ENCODE data around the gene FDXR.
A peak's percentile ranks its signal among the peaks of the same experiment; 100 is the strongest.

Gene FDXR

GRCh38 chr17:74842599-74843351 lies 30.0 kb downstream of the FDXR start:
- no peak overlapping the region for H3K9ac ChIP-seq (ENCODE audit: low read length)
- no peaks in the 10 kb centered on the region for H3K27me3 ChIP-seq (ENCODE audit: control insufficient read depth, insufficient read depth, low read length)
- H3K36me3 ChIP-seq (ENCODE audit: control insufficient read depth, insufficient read depth, low read length), result no peaks in the 10 kb centered on the region
- H3K27ac ChIP-seq (ENCODE audit: low read depth, low read length), result no peak overlapping the region
- peaks cover 5% of the 10 kb centered on the region for H3K4me1 ChIP-seq (ENCODE audit: control insufficient read depth, insufficient read depth, low read length)
- H3K4me3 ChIP-seq (ENCODE audit: low read length), result peak overlapping the region; percentile 50

DNA sequence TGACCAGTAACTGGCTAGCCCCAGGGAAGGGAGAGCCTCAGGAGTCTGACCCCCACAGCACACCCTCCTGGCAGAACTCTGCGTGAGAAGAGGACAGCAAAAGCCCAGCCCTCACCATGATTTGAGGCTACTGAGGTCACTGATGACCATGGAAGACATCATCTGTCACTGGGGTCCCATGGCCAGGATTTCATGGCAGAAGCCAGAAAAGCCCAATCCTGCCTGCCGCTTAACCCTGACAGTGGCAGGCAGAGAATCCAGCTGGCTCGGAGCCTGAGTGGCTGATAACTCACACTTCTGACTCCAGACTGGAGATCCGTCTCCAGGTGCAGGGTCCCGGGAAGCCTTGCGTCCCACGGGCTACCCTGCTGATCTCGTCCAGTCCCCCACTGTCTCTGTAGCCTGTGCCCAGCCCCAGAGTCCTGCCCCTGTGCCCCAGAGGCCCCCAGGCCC lies 30.6 kb downstream of the FDXR start:
- no peaks in the 10 kb centered on the region for H3K27me3 ChIP-seq (ENCODE audit: control insufficient read depth, insufficient read depth, low read length)
- no peak overlapping the region for H3K27ac ChIP-seq (ENCODE audit: low read depth, low read length)
- no peak overlapping the region for H3K9ac ChIP-seq (ENCODE audit: low read length)
- no peaks in the 10 kb centered on the region for H3K36me3 ChIP-seq (ENCODE audit: control insufficient read depth, insufficient read depth, low read length)
- H3K4me1 ChIP-seq (ENCODE audit: control insufficient read depth, insufficient read depth, low read length), result peaks cover 5% of the 10 kb centered on the region
- peak overlapping the region; percentile 50 for H3K4me3 ChIP-seq (ENCODE audit: low read length)

DNA sequence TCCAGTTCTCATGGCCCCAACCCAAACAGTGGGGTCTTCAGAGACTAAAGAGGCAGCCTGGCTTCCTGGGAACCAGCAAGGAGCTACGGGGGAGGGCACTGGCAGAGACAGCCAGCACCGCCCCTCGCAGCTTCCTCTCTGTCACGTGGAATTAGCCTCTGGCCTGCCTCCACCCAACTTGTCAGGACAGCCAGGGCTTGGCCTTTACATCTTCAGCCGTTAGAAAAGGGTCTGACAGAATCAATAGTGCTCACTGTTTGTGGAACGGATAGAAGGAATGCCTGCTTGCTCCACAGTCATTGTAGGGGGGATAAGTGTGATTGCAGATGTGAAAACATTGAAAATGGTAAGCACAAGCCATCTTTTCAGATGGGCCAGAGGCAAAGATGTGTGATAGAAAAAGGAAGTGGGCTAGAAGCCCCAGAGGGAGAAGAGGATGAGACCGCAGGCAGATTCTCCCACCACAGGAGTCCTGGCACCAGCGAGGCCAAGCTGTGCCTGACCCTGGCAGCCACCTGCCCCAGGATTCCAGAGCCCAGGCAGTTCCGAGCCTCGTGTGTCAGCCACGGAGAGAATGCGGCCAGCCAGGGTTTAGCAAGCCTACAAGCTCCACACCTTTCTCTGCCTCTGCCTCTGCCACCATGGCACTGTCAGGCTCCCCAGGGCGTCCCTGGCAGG lies 31.7 kb downstream of the FDXR start:
- Histone ChIP-seq H3K27ac (ENCODE audit: low read depth, low read length) (peak overlapping the region; percentile 23), H3K27me3 (ENCODE audit: control insufficient read depth, insufficient read depth, low read length) (no peaks in the 10 kb centered on the region), H3K4me1 (ENCODE audit: control insufficient read depth, insufficient read depth, low read length) (peaks cover 5% of the 10 kb centered on the region), H3K36me3 (ENCODE audit: control insufficient read depth, insufficient read depth, low read length) (no peaks in the 10 kb centered on the region), H3K9ac (ENCODE audit: low read length) (no peak overlapping the region), H3K4me3 (ENCODE audit: low read length) (no peak overlapping the region)

DNA sequence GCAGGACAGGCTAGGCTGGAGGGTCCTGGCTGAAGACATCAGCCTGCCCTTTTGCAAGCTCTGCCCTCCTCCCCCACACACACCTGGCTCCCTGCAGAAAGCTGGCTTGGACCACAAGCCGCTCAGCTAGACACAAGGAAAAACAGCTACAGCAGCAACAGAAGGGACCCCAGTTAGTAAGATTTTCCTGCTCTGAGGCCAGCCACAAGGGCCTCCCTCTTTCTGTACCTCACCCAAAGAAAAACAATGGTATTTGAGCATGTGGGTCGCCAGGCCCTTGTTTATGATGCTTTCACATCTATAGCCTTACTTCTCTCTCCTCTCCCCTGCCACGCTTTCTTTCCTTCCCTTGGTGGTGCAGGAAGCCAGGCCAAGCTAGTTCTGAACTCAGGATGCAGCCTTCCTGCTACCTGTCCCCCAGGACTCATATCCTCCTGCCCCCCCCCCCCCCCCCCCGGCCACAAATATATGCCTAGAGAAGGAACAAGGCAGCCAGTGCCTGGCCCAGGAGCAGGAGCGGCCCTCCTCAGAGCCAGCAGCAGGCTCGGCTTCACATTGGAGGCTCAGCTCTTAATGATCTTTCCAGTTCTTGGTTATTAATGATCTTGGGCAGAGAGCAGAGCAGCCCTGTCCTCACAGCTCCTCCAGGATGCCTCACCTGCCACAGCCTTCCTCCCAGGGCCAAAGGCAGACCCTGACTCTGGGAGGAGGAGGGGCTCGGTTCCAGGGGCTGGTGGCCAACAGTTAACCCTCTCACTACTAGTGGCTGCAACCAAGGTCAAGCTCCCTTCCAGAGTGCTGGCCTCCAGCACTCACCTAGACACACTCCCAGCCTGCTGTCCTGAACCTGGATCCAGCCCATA lies 32.6 kb downstream of the FDXR start:
- Histone ChIP-seq H3K27me3 (ENCODE audit: control insufficient read depth, insufficient read depth, low read length) (no peaks in the 10 kb centered on the region), H3K27ac (ENCODE audit: low read depth, low read length) (no peak overlapping the region), H3K9ac (ENCODE audit: low read length) (no peak overlapping the region)

DNA sequence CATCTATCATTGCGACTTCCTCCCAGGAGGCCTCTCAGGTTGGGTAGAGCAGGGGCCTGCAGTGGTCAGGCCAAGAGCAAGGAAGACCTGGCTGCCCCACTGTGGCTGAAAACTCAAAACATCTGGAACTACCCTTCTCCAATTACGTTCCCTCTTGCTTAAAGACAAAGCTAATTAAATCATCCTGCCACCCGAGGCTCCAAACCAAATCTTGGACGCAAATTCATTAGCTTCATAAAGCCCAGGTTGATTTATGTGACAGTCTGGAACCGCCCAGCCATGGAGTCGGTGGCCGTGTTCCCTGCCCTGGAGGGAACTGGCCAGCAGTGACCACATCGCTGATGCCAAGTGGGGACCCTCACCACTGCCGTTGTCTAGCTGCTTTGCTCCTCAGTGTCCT lies 34.5 kb downstream of the FDXR start:
- Histone ChIP-seq H3K27ac (ENCODE audit: low read depth, low read length) (no peak overlapping the region), H3K9ac (ENCODE audit: low read length) (no peak overlapping the region), H3K4me1 (ENCODE audit: control insufficient read depth, insufficient read depth, low read length) (peaks cover 5% of the 10 kb centered on the region)

More for the DNA sequence above, 32.6 kb downstream of the FDXR start:
- H3K36me3 ChIP-seq (ENCODE audit: control insufficient read depth, insufficient read depth, low read length), result no peaks in the 10 kb centered on the region
- H3K4me1 ChIP-seq (ENCODE audit: control insufficient read depth, insufficient read depth, low read length), result peaks cover 5% of the 10 kb centered on the region
- H3K4me3 ChIP-seq (ENCODE audit: low read length), result no peak overlapping the region

DNA sequence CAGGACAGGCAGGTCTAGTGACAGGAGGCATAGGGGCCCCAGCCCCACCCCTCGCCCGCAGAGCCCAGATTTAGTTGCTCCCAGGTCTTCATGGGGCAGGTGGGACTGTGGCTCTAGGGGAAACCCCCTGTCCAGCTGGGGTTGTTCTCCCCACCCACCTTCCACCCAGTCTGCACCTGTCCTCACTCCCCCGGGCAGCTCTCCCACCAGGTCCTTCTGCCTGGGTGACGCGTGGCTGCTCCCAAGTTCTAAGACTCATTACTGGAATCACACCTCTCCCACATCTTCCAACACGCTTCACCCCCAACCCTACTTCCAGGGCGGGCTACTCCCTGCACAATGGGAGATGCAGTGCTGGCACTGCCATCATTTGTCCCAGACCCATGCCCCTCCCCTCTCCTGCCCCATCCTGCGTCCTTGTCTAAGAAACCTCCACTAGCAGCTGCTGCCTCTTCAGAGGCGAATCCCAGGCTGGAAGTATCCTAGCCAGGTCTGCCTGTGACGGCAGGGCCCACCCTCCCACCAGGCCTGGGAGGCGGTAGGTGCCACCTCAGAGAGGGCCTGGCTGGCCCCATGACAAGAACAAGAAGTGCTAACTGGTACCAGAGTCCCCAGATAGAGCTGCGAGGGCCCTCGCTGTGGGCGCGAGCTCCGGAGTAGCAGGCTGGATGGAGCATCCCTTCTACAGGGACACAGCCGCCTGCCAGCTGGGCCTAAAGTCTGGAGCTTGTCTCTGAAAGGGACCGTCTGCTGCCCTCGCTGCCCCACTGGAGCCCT lies 35.9 kb downstream of the FDXR start:
- Histone ChIP-seq H3K9ac (ENCODE audit: low read length) (no peak overlapping the region), H3K36me3 (ENCODE audit: control insufficient read depth, insufficient read depth, low read length) (no peaks in the 10 kb centered on the region), H3K4me1 (ENCODE audit: control insufficient read depth, insufficient read depth, low read length) (peaks cover 5% of the 10 kb centered on the region), H3K4me3 (ENCODE audit: low read length) (no peak overlapping the region), H3K27me3 (ENCODE audit: control insufficient read depth, insufficient read depth, low read length) (no peaks in the 10 kb centered on the region), H3K27ac (ENCODE audit: low read depth, low read length) (no peak overlapping the region)

More for the DNA sequence above, 34.5 kb downstream of the FDXR start:
- no peaks in the 10 kb centered on the region for H3K27me3 ChIP-seq (ENCODE audit: control insufficient read depth, insufficient read depth, low read length)
- no peak overlapping the region for H3K4me3 ChIP-seq (ENCODE audit: low read length)
- no peaks in the 10 kb centered on the region for H3K36me3 ChIP-seq (ENCODE audit: control insufficient read depth, insufficient read depth, low read length)

- Histone ChIP-seq H3K27me3 (ENCODE audit: control insufficient read depth, insufficient read depth, low read length) (no peaks in the 10 kb centered on the region), H3K4me1 (ENCODE audit: control insufficient read depth, insufficient read depth, low read length) (peaks cover 5% of the 10 kb centered on the region), H3K4me3 (ENCODE audit: low read length) (no peak overlapping the region), H3K27ac (ENCODE audit: low read depth, low read length) (no peak overlapping the region), H3K9ac (ENCODE audit: low read length) (no peak overlapping the region), H3K36me3 (ENCODE audit: control insufficient read depth, insufficient read depth, low read length) (no peaks in the 10 kb centered on the region)
Observed at GRCh38 chr17:74836191-74836590, 36.6 kb downstream of the FDXR start.

DNA sequence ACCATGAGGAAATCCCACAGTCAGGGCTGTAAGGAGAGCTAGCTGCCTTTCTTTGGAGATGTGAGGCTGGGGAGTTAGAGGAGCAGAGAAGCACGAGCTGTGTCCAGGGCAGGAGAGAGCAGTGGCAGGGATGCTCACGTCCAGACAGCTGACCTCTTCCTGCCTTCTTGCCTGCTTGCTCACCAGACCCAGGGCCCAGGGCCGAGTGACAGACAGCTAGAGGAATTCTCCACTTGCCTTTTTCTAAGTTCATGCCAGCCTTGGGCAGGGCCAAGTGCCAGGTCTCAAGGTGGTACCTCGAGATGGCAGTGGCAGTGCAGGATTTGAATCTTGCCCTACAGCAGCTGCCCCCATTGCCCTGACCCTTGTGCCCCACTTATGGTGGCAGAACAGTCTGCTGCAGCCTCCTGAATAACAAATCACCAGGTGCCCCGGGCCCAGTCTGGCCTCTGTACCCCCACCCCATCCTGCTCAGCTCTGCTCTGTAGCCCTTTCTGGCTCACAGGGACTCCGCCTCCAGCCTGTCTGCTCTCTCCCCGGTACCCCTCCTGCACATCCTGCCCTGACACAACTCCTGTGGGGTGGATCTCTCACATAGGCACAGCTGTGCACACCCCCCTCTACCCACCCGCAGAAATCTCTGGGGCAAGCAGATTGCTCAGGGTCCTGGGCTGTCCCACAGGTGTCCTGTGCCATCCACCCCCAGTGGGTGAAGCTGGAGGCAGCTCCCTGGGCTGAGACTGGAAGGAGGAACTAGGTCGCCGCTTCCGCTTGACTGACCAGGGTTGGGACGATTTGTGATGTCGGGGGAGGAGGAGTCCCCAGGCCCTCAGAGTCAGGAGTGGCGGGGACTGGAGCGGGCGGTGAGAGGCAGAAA lies 39.1 kb downstream of the FDXR start:
- Histone ChIP-seq H3K27me3 (ENCODE audit: control insufficient read depth, insufficient read depth, low read length) (no peaks in the 10 kb centered on the region), H3K27ac (ENCODE audit: low read depth, low read length) (no peak overlapping the region), H3K4me3 (ENCODE audit: low read length) (no peak overlapping the region), H3K36me3 (ENCODE audit: control insufficient read depth, insufficient read depth, low read length) (no peaks in the 10 kb centered on the region), H3K9ac (ENCODE audit: low read length) (no peak overlapping the region), H3K4me1 (ENCODE audit: control insufficient read depth, insufficient read depth, low read length) (no peaks in the 10 kb centered on the region)

GRCh38 chr17:74832421-74832820 lies 40.4 kb downstream of the FDXR start:
- Histone ChIP-seq H3K27me3 (ENCODE audit: control insufficient read depth, insufficient read depth, low read length) (no peaks in the 10 kb centered on the region), H3K4me1 (ENCODE audit: control insufficient read depth, insufficient read depth, low read length) (no peaks in the 10 kb centered on the region), H3K36me3 (ENCODE audit: control insufficient read depth, insufficient read depth, low read length) (no peaks in the 10 kb centered on the region), H3K27ac (ENCODE audit: low read depth, low read length) (no peak overlapping the region), H3K4me3 (ENCODE audit: low read length) (no peak overlapping the region), H3K9ac (ENCODE audit: low read length) (no peak overlapping the region)

DNA sequence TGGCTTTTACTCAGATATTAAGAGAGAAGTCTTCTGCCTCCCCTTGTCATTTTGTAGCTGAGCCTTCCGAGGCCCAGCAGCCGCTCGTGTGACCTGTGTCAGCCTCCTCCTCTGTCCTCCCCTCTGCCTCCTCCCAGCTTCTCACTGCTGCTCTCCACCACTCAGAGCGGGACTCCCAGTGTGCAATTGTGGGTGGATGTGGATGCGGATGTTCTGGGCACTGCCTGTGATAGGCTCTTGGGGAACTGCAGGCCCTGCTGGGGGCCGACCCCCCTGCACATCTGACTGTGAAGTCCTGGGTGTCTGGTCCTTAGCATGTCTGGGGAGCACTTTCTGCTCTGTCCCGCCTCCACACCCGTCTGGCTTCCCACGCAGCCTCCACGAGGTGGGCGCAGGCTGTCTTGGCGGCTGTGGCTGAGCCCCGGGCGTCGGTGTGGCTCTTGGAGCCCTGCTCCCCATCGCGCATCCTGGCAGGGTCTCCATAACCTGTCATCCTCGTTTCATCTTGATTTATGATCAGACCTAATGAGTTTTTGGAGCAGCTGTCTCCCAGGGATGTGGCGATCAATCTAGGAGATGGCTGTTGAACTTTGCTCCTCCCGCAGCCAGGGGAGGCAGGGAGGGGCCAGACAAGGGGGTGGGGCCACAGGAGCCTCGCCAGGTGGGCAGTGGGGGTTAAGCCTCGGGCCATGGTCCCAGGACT lies 41.2 kb downstream of the FDXR start:
- no peaks in the 10 kb centered on the region for H3K4me1 ChIP-seq (ENCODE audit: control insufficient read depth, insufficient read depth, low read length)
- H3K27ac ChIP-seq (ENCODE audit: low read depth, low read length), result no peak overlapping the region
- no peak overlapping the region for H3K9ac ChIP-seq (ENCODE audit: low read length)
- no peak overlapping the region for H3K4me3 ChIP-seq (ENCODE audit: low read length)
- H3K36me3 ChIP-seq (ENCODE audit: control insufficient read depth, insufficient read depth, low read length), result no peaks in the 10 kb centered on the region
- no peaks in the 10 kb centered on the region for H3K27me3 ChIP-seq (ENCODE audit: control insufficient read depth, insufficient read depth, low read length)

DNA sequence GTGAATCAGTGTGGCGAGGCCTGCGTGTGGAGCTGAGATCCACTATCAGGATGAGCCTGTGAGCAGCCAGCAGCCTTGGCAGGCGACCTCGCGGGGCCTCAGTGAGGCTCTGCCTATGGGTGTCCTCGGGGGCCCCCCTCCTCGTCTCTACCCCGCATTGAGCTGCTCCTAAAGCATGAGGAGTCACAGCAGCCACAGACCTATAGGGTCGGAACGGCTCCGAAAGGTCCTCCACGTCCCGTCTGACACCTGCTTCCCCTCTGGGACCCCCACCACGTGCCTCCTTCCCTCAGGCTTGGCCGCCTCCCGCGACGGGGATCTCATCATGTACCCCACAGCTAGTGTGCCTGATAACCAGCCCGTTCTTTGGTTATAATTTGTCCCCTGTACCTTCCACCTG lies 41.9 kb downstream of the FDXR start:
- Histone ChIP-seq H3K9ac (ENCODE audit: low read length) (no peak overlapping the region), H3K36me3 (ENCODE audit: control insufficient read depth, insufficient read depth, low read length) (no peaks in the 10 kb centered on the region), H3K27me3 (ENCODE audit: control insufficient read depth, insufficient read depth, low read length) (no peaks in the 10 kb centered on the region), H3K4me3 (ENCODE audit: low read length) (no peak overlapping the region), H3K27ac (ENCODE audit: low read depth, low read length) (no peak overlapping the region), H3K4me1 (ENCODE audit: control insufficient read depth, insufficient read depth, low read length) (no peaks in the 10 kb centered on the region)

All from rectal smooth muscle tissue (tissue), 1 donor.